ENCODE measurements around the gene GOLGA8F. TPM values are rescaled to one million over a fixed set of nuclear protein-coding genes. Genes with fewer than 3 reads are reported as not detected.
"Not testable (repeated sequence)": the region's sequence is repeated elsewhere in the genome, so short reads cannot be mapped to it uniquely, and the experiment has no call there.

The GOLGA8F gene
- total RNA-seq (2014; rRNA removed; shearing (Covaris generic)) = not detected in 2 replicates

GRCh38 chr15:28378364-28378763 lies at the start of gene GOLGA8F:
Gene GOLGA8F (plus strand): TSS chr15:28378664. CDS start chr15:28378762, 98 bp downstream.
- not testable (repeated sequence) for H3K4me1 ChIP-seq; H3K4me3 ChIP-seq; DNase-seq; H3K9me3 ChIP-seq (replicated peaks); H3K27ac ChIP-seq; H3K36me3 ChIP-seq; H3K27me3 ChIP-seq

GRCh38 chr15:28357984-28358383 lies 20.5 kb upstream of the GOLGA8F start, which contains the start of gene GOLGA6L24:
Gene GOLGA6L24 (minus strand): TSS chr15:28358084. CDS start chr15:28358023, 61 bp downstream.
- not testable (repeated sequence) for H3K27ac ChIP-seq; DNase-seq; H3K27me3 ChIP-seq; H3K9me3 ChIP-seq (replicated peaks); H3K4me3 ChIP-seq; H3K4me1 ChIP-seq; H3K36me3 ChIP-seq

- H3K36me3 ChIP-seq; H3K4me3 ChIP-seq; H3K27me3 ChIP-seq; H3K4me1 ChIP-seq; H3K9me3 ChIP-seq (replicated peaks); H3K27ac ChIP-seq; DNase-seq: not testable (repeated sequence)
These were observed 13.0 kb upstream of the GOLGA8F start for GRCh38 chr15:28365502-28365901.

GRCh38 chr15:28380053-28380452 lies 1.6 kb downstream of the GOLGA8F start:
- H3K4me3 ChIP-seq = not testable (repeated sequence)

GRCh38 chr15:28396022-28396421 lies 17.6 kb downstream of the GOLGA8F start:
- not testable (repeated sequence) for DNase-seq; H3K4me1 ChIP-seq; H3K27ac ChIP-seq; H3K9me3 ChIP-seq (replicated peaks); H3K36me3 ChIP-seq; H3K4me3 ChIP-seq; H3K27me3 ChIP-seq

More at GRCh38 chr15:28380053-28380452, 1.6 kb downstream of the GOLGA8F start:
- not testable (repeated sequence) for H3K27me3 ChIP-seq; H3K36me3 ChIP-seq; H3K27ac ChIP-seq; H3K9me3 ChIP-seq (replicated peaks); H3K4me1 ChIP-seq; DNase-seq

- not testable (repeated sequence) for H3K4me1 ChIP-seq; H3K36me3 ChIP-seq; H3K9me3 ChIP-seq (replicated peaks); H3K27ac ChIP-seq; H3K4me3 ChIP-seq; H3K27me3 ChIP-seq; DNase-seq
These were observed 24.4 kb downstream of the GOLGA8F start for GRCh38 chr15:28402774-28403435.

GRCh38 chr15:28420470-28420869 lies 42.0 kb downstream of the GOLGA8F start:
- not testable (repeated sequence) for H3K9me3 ChIP-seq (replicated peaks); H3K27me3 ChIP-seq; H3K4me3 ChIP-seq; H3K4me1 ChIP-seq; H3K36me3 ChIP-seq; H3K27ac ChIP-seq
- DNase-seq = peak in 1 of 2 experiments; percentile 2

- not testable (repeated sequence) for H3K36me3 ChIP-seq; H3K4me1 ChIP-seq; H3K27me3 ChIP-seq; H3K4me3 ChIP-seq; H3K9me3 ChIP-seq (replicated peaks); H3K27ac ChIP-seq; DNase-seq
These were observed 57.1 kb downstream of the GOLGA8F start for GRCh38 chr15:28435594-28435993.

Other genes starting within 250 kb of the GOLGA8F start
- gene HERC2, start 56.5 kb upstream of the GOLGA8F start, total RNA-seq (2014; rRNA removed; shearing (Covaris generic)) = 41.2 and 44.5 TPM in 2 replicates
- not detected in 2 replicates for gene GOLGA6L24, start 20.6 kb upstream of the GOLGA8F start, total RNA-seq (2014; rRNA removed; shearing (Covaris generic))
- not detected in 2 replicates for gene GOLGA8G, start 154.3 kb downstream of the GOLGA8F start, total RNA-seq (2014; rRNA removed; shearing (Covaris generic))
- not detected in 2 replicates for gene GOLGA6L25, start 174.9 kb downstream of the GOLGA8F start, total RNA-seq (2014; rRNA removed; shearing (Covaris generic))

Data from SJCRH30 (cell line).